ENCODE results near the gene FOXI1.

The FOXI1 gene

DNA sequence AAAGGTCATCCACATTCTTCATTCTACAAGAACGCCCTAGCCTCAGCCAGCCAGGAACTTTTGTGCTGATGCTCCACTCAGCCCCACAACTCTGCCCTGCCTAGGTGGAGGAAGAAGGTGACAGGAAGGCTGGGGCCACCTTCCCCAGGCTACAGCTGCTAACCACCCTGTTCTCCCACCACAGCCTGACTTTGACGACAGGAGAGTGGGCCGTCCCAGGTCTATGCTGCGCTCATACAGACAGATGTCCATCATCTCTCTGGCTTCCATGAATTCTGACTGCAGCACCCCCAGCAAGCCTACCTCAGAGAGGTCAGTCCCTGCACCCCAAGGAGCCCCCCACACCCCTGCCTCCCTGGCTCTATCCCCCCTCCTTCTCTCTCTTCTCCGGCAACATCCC, 28.2 kb upstream of the FOXI1 start:
- TF ChIP-seq, protein P1, sequence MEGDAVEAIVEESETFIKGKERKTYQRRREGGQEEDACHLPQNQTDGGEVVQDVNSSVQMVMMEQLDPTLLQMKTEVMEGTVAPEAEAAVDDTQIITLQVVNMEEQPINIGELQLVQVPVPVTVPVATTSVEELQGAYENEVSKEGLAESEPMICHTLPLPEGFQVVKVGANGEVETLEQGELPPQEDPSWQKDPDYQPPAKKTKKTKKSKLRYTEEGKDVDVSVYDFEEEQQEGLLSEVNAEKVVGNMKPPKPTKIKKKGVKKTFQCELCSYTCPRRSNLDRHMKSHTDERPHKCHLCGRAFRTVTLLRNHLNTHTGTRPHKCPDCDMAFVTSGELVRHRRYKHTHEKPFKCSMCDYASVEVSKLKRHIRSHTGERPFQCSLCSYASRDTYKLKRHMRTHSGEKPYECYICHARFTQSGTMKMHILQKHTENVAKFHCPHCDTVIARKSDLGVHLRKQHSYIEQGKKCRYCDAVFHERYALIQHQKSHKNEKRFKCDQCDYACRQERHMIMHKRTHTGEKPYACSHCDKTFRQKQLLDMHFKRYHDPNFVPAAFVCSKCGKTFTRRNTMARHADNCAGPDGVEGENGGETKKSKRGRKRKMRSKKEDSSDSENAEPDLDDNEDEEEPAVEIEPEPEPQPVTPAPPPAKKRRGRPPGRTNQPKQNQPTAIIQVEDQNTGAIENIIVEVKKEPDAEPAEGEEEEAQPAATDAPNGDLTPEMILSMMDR (IDR thresholded peaks at IDR 0.05; ENCODE audit: low read depth, low read length, missing control alignments) = no peak

DNA sequence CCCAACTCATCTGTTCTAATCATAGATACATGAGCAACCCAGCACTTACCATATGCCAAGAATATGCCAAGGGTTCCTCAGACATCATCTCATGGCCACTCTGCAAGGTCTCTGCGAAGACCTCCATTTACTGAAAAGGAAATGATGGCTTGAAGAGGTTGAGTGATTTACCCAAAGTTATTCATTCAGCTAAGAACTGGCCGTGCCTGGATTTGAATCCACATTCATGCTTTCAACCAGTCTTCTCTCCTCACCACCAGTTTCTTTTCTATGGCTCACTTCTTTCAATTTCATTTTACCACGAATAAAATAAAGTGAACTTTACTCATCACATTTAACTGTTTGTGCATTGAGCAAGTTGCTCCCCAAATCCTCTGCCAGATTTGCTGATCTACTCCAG, 27.2 kb upstream of the FOXI1 start:
- TF ChIP-seq, protein P1 (IDR thresholded peaks at IDR 0.05; ENCODE audit: low read depth, low read length, missing control alignments) = no peak
- in situ Hi-C loops (cut with HindIII; ENCODE audit: low sequenced_read_pairs) = loop anchor here (10.0 kb wide), 1 partner anchor 64 kb away; no protein-coding TSS in a partner anchor
- no peak for DNase-seq (ENCODE audit: low read depth)
- H3K4me3 ChIP-seq (ENCODE audit: low read depth, low read length) = no peak overlapping the region

More for the DNA sequence above, 28.2 kb upstream of the FOXI1 start:
- in situ Hi-C loops (cut with HindIII; ENCODE audit: low sequenced_read_pairs) = loop anchor here (10.0 kb wide), 1 partner anchor 63 kb away; no protein-coding TSS in a partner anchor
- no peak for DNase-seq (ENCODE audit: low read depth)
- no peak overlapping the region for H3K4me3 ChIP-seq (ENCODE audit: low read depth, low read length)

DNA sequence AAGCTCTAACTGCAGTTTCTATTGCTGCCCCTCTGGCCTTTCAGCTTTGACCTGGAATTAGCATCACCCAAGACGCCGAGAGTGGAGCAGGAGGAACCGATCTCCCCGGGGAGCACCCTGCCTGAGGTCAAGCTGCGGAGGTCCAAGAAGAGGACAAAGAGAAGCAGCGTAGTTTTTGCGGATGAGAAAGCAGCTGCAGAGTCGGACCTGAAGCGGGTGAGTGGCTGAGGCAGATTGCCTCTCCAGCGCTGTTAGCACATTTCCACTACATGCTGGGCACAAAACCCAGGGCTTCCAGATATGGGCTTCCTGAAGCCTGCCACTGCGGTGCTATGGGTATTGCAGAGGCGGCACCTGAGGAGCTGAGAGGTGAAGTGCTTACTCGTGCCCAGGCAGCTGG, 26.8 kb upstream of the FOXI1 start:
- no peak for DNase-seq (ENCODE audit: low read depth)
- no peak overlapping the region for H3K4me3 ChIP-seq (ENCODE audit: low read depth, low read length)
- in situ Hi-C loops (cut with HindIII; ENCODE audit: low sequenced_read_pairs) = loop anchor here (10.0 kb wide), 1 partner anchor 64 kb away; no protein-coding TSS in a partner anchor
- TF ChIP-seq, protein P1 (IDR thresholded peaks at IDR 0.05; ENCODE audit: low read depth, low read length, missing control alignments) = no peak

DNA sequence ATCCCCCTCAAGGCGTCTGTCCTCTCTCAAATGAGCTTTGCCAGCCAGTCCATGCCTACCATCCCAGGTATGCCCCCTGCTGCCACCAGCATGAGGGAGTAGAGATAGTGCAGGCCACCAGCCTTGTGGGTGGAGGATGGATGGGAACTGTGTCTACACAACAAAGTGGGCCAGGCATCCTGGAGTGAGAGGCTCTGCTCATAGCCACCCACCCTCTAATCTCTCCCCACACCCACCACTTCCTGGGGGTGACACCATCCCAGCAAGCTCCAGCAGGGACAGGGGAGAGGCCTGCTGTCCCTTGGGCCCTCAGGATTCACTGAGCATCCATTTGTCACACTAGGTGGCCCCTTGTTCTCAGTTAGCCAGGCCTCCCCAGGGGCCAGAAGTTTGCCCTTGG, 25.5 kb upstream of the FOXI1 start:
- TF ChIP-seq, protein P1 (IDR thresholded peaks at IDR 0.05; ENCODE audit: low read depth, low read length, missing control alignments) = no peak
- H3K4me3 ChIP-seq (ENCODE audit: low read depth, low read length) = no peak overlapping the region
- in situ Hi-C loops (cut with HindIII; ENCODE audit: low sequenced_read_pairs) = no loop called here
- DNase-seq (ENCODE audit: low read depth) = no peak

DNA sequence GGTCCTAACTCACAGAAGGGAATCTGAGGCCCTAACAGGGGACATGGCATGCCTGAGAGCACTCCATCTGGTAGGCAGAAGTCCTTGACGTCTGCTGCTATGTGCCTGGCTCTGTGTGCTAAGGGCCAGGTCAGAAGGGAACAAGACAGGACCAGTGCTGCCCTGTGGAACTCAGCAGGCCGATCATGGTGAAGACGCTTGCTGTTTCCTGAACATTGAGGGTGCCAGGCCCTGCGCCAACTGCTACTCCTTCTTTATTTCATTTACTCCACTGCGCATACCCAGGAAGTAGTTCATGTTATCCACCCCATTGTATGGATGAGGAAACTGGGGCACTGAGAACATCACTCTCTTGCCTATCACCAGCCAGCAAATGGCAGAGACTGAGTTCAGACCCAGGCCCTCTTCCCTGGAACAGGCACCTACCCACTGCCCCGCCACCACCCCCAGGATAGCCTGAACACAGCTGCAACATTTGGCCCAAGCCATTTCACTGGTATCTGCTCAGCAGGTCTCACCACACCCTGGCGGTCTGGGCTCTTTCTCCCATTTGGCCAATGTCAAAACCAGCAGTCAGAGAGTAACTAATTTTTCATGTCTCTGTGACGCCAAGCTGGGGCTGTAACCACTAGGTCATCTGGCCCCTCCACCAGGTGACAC, 24.8 kb upstream of the FOXI1 start:
- H3K4me3 ChIP-seq (ENCODE audit: low read depth, low read length) = no peak overlapping the region
- TF ChIP-seq, protein P1 (IDR thresholded peaks at IDR 0.05; ENCODE audit: low read depth, low read length, missing control alignments) = no peak
- no peak for DNase-seq (ENCODE audit: low read depth)
- in situ Hi-C loops (cut with HindIII; ENCODE audit: low sequenced_read_pairs) = no loop called here

DNA sequence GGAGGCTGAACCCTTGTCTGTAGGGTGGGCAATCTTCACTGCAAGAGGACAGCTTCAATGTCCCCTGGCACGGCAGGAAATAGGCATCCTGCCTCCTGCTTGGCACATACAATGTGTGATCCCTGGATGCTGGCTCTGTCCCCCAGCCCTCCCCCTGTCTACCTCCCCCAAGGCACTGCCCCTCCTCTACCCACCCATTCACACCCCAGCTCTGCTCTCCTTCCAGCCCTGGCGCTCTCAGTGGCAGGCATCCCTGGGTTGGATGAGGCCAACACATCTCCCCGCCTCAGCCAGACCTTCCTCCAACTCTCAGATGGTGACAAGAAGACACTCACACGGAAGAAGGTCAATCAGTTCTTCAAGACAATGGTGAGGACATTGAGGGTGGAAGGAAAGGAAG, 24.1 kb upstream of the FOXI1 start:
- TF ChIP-seq, protein P1 (IDR thresholded peaks at IDR 0.05; ENCODE audit: low read depth, low read length, missing control alignments) = no peak
- in situ Hi-C loops (cut with HindIII; ENCODE audit: low sequenced_read_pairs) = no loop called here
- H3K4me3 ChIP-seq (ENCODE audit: low read depth, low read length) = no peak overlapping the region

More for the DNA sequence above, 24.1 kb upstream of the FOXI1 start:
- no peak for DNase-seq (ENCODE audit: low read depth)

All from astrocyte of the cerebellum (primary cell).